ENCODE measurements around the gene PDE7B.

Gene PDE7B

GRCh38 chr6:135890876-135891275 is 39.4 kb downstream of the PDE7B start:
- no peak overlapping the region for H3K27ac ChIP-seq
- no peak overlapping the region for H3K9ac ChIP-seq
- H3K4me3 ChIP-seq (IDR thresholded peaks at IDR 0.05; ENCODE audit: insufficient read depth, low read depth, low read length), result no peak overlapping the region
- no peak overlapping the region for H2AFZ ChIP-seq (ENCODE audit: low read depth)
- H3K4me2 ChIP-seq, result no peak overlapping the region
- H4K20me1 ChIP-seq (ENCODE audit: insufficient read depth), result no peaks in the 10 kb centered on the region
- no peaks in the 10 kb centered on the region for H3K4me1 ChIP-seq (ENCODE audit: low read depth, poor library complexity, severe bottlenecking)
- no peaks in the 10 kb centered on the region for H3K36me3 ChIP-seq (ENCODE audit: insufficient read depth)
- no peak for TF ChIP-seq CTCF (conservative IDR thresholded peaks at IDR 0.05; ENCODE audit: low read depth, low read length)
- H3K79me2 ChIP-seq (ENCODE audit: insufficient read depth, low read depth), result no peaks in the 10 kb centered on the region
- H3K27me3 ChIP-seq (ENCODE audit: insufficient read depth, low read depth), result no peaks in the 10 kb centered on the region

- no peak overlapping the region for H3K27ac ChIP-seq
- H2AFZ ChIP-seq (ENCODE audit: low read depth), result no peak overlapping the region
- H3K4me1 ChIP-seq (ENCODE audit: low read depth, poor library complexity, severe bottlenecking), result no peaks in the 10 kb centered on the region
- H3K9ac ChIP-seq, result no peak overlapping the region
- H4K20me1 ChIP-seq (ENCODE audit: insufficient read depth), result no peaks in the 10 kb centered on the region
- H3K79me2 ChIP-seq (ENCODE audit: insufficient read depth, low read depth), result no peaks in the 10 kb centered on the region
- H3K36me3 ChIP-seq (ENCODE audit: insufficient read depth), result no peaks in the 10 kb centered on the region
- H3K27me3 ChIP-seq (ENCODE audit: insufficient read depth, low read depth), result no peaks in the 10 kb centered on the region
- no peak overlapping the region for H3K4me3 ChIP-seq (IDR thresholded peaks at IDR 0.05; ENCODE audit: insufficient read depth, low read depth, low read length)
- no peak overlapping the region for H3K4me2 ChIP-seq
- no peak for TF ChIP-seq CTCF (conservative IDR thresholded peaks at IDR 0.05; ENCODE audit: low read depth, low read length)
Measured at GRCh38 chr6:135891710-135892109, 40.2 kb downstream of the PDE7B start.

- Histone ChIP-seq H3K9ac (no peak overlapping the region), H3K4me3 (IDR thresholded peaks at IDR 0.05; ENCODE audit: insufficient read depth, low read depth, low read length) (no peak overlapping the region), H3K79me2 (ENCODE audit: insufficient read depth, low read depth) (no peaks in the 10 kb centered on the region), H3K4me2 (no peak overlapping the region), H3K27me3 (ENCODE audit: insufficient read depth, low read depth) (no peaks in the 10 kb centered on the region), H3K27ac (no peak overlapping the region), H3K4me1 (ENCODE audit: low read depth, poor library complexity, severe bottlenecking) (no peaks in the 10 kb centered on the region), H4K20me1 (ENCODE audit: insufficient read depth) (no peaks in the 10 kb centered on the region), H3K36me3 (ENCODE audit: insufficient read depth) (no peaks in the 10 kb centered on the region), H2AFZ (ENCODE audit: low read depth) (no peak overlapping the region)
- no peak for TF ChIP-seq CTCF (conservative IDR thresholded peaks at IDR 0.05; ENCODE audit: low read depth, low read length)
Measured at GRCh38 chr6:135895231-135895911, 43.9 kb downstream of the PDE7B start.

GRCh38 chr6:135897087-135897486 is 45.6 kb downstream of the PDE7B start:
- Histone ChIP-seq H3K36me3 (ENCODE audit: insufficient read depth) (no peaks in the 10 kb centered on the region), H3K9ac (no peak overlapping the region), H3K79me2 (ENCODE audit: insufficient read depth, low read depth) (no peaks in the 10 kb centered on the region), H2AFZ (ENCODE audit: low read depth) (no peak overlapping the region), H3K4me3 (IDR thresholded peaks at IDR 0.05; ENCODE audit: insufficient read depth, low read depth, low read length) (no peak overlapping the region), H3K27ac (no peak overlapping the region), H3K27me3 (ENCODE audit: insufficient read depth, low read depth) (no peaks in the 10 kb centered on the region), H3K4me1 (ENCODE audit: low read depth, poor library complexity, severe bottlenecking) (no peaks in the 10 kb centered on the region), H4K20me1 (ENCODE audit: insufficient read depth) (no peaks in the 10 kb centered on the region), H3K4me2 (no peak overlapping the region)
- TF ChIP-seq CTCF (conservative IDR thresholded peaks at IDR 0.05; ENCODE audit: low read depth, low read length), result no peak
